Measurements from ENCODE around the gene IQCK.

IQCK gene

DNA sequence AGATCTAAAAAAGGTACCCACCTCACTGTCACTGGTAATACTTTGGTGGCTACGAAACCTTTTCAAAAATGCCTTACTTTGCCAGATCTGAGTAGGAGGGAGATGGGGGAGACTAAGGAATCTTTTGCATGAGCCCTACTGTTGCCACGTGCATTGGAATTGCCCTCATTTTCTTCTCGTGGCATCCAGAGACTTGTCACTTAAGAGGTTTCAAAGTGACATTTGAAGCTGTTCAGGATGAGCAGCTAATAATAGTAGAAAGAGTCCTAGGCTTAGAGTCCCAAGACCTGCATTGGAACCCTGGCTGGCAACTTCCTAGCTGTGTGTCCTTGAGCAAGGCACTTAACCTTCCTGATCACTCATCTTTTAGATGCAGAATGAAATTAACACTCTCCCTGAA lies 123.1 kb downstream of the IQCK start:
- no peak for DNase-seq

DNA sequence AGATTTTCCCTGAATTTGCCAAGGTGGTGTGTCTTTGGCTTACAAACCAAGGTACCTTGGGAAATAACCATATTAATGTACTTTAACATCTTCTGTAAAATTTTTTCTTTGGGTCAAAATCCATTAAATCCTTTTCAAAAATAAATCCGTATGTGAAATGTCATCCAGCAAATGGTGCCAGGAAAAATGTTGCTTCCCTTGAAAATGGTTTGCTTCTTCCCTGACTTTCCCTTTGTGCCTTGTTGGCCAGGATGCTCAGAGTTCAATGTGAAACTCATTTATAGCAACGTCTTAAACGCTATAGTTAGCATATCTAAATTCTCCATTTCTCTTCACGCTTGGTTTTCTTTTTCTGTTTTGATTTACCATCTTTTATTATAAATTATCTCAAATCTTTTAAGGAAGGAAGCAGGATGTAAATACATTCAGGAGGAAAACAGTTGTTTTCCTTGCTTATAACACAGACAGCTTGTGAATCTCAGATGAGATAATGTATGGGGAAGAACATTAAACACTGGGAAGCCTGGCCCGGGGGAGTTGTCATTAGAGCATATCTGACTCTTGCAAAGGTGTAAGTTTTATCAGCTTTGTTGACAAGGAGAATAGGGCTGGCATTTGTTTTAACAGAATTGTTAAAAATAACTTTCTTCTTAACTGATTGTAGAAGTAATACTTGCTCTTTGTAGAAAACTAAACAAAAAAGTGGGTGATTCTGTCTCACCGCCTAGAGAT lies 124.5 kb downstream of the IQCK start:
- no peak for DNase-seq

DNA sequence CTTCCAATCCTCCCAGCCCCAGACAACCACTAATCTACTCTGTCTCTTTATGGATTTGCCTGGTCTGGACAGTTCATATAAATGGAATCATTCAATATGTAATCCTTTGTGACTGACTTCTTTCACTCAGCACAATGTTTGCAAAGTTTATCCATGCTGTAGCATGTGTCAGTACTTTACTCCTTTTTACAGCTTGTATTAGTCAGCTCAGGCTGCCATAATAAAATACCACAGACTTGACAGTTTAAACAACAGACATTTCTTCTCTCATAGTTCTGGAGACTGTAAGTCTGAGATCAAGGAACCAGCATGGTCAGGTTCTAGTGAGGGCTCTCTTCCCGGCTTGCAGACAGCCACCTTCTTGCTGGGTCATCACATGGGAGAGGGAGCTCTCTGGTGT lies 125.3 kb downstream of the IQCK start:
- DNase-seq = peak; percentile 20

DNA sequence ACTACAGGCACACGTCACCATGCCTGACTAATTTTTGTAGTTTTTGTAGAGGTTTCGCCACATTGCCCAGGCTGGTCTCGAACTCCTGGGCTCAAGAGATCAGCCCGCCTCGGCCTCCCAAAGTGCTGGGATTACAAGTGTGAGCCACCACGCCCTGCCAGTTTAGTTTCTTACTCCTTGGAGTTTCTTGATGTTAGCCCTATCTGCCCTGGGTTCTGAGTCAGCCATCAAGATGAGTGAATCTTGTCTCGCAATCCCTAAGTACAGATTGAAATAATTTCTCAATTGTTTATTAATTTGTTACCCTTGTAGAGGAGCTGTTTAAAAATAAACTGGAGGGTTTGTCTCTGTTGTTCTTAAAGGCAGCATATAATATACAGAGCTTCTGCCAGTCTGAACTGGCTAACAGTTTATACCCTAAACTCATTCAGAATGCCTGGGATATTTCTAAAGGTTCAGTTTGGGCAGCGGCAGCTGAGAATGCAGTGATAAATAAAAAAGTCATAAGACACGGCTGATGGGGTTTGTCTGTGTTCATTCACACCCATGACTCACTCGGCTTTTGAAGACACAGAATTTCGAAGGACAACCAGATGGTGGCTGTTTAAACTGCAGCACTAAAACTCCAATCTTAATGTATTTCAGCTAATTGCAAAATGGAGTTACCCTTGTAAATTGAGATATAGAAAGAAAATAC lies 127.0 kb downstream of the IQCK start:
- peak; percentile 81 for DNase-seq

DNA sequence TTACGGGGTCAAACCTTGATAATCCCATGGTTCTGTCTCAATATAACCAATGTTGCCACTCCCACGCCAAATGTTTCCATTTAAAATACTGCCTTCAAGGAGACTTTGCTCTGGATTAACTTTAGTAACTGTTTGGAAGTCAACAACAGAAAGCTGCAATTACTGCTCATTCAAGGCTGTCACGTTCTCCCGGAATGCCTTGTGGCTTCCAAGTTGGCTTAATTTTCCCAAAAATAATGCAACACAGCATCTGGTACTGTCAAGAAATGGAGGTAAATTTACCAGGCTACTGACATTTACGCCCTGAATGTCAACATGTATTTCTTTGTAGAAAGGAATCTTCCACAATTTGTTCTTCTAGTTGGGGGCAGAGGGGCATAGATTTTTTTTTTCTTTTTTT lies 128.4 kb downstream of the IQCK start:
- DNase-seq = no peak

DNA sequence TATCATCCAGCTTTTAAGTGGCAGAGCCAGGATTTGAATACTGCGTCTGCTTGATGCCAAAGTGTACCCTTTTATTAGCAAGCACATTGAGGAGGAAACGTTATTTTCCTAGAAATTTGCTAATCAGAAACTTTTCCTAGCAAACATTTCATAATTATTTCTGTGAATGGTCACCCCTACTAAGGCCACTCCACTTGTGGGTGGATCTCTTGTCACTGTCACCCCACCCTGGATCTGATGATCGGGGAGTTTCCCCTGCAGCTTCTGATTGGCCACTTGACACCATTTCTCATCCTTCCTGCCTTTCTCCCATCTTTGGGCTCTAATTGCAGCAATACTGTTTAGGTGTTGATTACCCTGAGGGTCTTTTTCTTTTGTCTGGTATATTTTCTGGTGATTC lies 130.7 kb downstream of the IQCK start:
- no peak for DNase-seq

DNA sequence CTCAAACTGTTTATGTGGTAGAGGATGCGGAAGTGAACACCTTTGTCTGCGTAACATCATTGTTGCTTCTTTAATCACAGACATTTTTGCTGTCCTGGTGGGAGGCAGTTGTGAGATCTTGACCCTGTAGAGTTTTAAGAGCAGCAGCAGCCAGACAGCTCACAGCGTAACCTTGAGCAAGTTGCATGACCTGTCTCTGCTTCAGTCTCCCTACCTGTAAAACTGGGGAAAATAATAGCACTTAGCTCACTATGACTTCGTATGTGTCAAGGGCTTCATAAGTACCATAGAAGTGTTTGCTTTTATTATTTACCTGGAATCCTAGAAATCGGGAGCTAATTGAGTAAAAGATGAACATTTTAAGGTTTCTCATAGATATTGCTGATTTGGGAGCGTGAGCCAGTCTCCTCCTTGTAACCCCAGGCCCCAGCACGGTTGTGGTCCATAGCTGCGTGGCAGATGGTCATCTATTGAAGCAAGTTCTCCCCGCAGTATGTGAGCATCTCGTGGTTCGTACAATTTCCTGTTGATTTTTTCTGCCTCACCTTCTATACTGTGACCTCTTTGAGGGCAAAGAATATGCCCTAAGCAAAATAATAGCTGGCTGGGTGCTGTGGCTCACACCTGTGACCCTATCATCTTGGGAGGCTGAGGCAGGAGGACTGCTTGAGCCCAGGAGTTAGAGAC lies 132.2 kb downstream of the IQCK start:
- no peak for DNase-seq

DNA sequence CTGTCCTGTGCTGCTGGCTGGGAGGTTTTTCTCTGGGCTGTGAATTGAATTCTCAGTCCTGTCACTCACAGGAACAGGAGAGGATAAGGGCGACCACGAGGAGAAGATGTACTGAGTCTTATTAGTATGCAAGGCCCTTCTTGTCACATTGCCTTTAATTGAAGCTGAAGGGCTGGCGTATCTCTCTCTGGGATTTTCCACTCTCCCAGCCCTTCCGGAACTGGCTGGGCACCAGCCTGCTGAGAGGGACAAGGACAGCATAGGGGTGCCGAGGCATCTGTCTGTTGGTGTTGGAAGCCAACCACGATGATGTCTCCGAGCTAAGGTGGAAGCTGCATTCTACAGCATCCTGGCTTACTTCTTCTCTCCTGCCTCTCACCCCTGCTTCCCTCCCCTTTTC lies 133.4 kb downstream of the IQCK start:
- DNase-seq = no peak

DNA sequence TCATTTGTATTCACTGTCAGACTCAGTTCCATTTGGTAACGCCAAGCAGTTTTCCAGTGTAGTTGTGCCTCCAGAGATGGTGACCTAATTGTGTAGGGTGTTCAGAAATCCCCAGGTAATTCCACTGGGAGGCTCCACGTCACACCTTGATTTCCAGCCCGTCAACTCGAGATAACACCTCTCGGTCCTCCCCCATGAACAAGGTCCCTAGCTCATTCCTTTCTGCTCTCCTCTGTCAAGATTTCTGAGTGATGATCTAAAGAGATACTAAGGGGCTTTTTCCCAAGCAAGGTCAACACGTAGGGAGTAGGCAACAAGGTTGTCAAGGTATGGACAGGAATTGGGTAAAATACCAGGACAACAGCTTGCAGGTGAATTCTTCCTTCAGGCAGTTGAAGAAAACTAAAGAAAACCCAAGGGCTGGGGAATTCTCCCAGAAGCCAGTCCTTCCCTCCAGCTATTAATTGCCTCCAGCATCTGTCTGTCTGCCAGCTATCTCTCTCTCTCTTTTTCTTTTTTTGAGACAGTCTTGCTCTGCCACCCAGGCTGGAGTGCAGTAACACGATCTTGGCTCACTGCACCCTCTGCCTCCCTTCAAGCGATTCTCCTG lies 135.2 kb downstream of the IQCK start:
- no peak for DNase-seq

DNA sequence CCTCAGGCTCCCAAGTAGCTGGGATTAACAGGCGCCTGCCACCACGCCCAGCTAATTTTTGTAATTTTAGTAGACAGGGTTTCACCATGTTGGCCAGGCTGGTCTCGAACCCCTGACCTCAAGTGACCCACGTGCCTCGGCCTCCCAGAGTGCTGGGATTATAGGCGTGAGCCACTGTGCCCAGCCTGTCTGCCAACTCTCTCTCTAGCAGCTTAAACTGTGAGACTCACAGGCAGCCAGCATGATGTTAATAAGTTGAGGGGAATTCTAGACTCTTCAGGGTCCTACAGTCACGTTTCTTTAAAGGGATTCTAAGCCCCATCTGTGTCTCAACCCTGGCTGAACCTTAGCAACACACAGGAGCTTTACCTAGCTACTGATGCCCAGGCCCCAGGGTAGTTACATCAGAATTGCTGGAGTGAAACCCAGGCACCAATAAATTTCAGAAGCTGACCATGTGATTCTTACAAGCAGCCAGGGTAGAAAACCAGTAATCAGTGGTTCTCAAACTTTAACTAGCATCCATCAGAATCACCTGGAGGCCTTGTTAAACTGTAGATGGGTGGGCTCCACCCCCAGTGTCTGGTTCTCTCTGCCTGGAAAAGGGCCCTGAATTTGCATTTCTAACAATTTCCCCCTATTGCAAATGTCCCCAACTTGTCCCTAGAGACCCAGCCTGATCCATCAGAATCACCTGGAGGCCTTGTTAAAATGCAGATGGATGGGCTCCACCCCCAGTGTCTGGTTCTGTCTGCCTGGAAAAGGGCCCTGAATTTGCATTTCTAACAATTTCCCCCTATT lies 135.9 kb downstream of the IQCK start:
- no peak for DNase-seq

DNA sequence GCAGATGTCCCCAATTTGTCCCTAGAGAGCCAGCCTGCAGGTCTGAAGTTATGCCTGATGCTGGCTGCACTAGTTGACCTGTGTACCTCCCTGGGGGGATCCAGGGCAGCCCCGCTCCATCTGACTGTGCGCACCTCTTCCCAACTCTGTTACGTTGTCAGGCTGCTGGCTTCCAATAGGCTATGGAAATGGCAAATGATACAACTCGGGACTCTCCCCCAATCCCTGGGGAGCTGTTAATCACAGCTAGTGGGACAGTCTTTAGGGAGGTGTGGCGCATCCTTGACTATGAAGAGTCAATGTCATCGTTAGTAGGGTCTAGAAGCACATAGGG lies 136.4 kb downstream of the IQCK start:
- DNase-seq = no peak

DNA sequence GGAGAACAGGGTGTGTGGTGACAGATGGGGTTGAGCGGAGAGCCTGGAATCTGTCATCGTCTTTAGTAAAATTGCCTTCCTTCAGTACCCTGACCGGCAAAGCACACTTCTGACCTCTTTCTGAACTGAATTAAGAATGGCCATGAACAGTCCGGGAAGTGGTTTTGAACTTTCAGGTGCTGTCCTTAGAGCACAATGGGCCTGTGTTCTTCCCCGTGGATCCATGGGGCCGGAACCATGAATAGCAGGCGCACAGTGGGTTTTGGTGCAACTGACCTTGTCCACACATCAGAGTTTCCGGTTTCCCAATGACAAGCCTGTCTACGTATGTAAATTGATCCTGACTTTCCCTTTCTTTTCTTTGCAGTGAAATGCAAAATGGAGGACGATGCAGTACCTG lies 138.0 kb downstream of the IQCK start:
- DNase-seq = no peak

DNA sequence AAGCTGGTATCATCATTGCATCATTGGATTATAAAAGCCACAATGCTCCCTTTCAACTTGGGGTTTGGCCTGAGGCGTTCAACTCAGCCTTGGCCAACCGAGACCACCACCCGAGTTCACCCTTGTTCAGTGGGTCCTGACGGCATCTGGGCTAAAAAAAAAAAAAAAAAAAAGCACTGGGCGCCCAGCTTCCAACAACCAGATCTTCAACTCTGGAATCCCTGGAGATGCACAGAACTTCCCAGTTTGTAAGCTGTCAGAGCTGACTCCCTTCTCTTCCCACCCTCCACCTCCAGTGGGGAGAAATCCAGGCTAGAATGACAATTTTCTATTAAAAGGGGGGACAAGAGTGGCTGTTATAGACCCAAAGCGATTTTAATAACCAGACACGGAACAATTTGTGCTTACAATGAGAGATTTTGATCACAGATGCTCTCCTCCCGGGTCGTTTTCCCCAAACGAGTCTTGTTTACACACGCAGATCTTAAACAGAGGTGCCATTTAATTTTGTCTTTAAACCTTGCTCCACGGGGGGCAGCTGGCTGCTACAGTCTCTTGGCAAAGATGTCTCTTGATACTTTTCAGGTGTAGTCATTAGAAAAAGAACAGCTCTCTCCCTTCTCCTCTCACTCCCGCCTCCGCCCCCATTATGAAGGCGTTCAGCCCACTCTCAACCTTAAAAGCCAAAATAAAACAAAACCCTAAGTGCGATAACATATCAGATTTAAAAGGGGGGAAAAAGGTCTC lies 139.7 kb downstream of the IQCK start:
- no peak for DNase-seq

DNA sequence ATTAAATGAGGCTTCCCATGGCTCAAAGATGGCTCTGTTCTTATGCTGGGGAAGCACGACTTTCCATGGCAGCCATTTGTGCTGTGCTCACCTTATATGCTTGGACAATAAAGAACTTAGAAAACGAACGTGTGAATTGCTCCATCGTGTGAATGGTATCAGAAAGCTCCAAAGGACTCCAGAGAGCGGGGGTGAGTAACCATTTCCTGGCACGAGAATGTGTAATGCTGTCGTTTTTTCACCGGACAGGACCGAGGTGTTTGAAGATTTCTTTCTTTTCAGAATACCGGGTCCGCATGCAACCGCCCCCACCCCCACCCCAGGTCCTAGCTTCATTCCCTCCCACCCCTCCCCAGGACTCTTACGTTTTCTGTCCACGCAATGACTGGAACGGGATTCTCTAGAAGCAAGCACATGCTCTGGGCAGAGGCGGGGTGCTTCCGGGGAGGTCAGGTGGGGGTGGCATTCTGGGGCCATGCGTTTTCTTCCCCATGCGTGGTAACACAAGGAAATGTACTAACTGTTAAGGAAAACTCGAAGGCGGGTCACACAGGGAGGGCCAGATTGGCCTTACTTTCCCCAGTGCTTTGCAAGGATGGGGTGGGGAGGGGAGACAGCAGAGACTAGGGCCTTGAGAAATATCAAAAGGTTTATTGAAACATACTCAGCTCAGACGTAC lies 140.4 kb downstream of the IQCK start:
- DNase-seq = no peak

DNA sequence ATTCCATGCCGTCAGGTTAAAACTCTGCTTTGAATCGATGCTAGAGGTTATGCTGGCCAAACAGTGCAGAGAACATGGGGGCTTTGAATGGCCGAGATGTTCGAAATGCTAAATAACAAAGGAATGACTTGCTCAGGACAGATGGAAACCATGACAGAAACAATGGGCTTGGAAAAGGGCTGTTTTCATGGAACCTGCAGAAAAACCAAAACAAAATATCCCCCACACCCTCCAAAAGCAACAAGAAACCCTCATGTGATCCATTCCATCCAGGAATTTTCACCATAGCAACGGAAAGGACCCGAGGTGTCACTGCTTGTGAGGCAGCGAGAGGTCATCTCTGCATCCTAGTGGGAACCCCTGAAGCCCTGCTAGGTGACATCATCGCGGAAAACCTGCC lies 141.1 kb downstream of the IQCK start:
- DNase-seq = no peak

DNA sequence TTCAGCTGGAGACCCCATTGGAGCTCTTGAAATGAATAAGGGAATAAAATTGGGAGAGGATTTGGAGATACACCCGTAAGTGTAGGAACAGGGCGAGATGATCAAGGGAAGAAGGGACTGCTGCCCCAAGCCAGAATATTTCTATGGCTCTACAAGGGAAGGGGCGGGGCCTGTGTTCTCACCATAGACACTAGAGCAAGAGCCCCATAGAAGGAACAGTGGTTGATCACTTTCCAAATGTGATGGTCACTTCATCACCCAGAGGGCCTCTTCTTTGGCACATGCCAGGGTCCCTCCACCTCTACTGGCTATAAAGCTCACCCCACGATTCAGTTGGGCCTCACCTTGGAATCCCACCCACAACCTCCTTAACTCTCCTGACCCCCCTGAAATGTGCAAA lies 141.5 kb downstream of the IQCK start:
- no peak for DNase-seq

DNA sequence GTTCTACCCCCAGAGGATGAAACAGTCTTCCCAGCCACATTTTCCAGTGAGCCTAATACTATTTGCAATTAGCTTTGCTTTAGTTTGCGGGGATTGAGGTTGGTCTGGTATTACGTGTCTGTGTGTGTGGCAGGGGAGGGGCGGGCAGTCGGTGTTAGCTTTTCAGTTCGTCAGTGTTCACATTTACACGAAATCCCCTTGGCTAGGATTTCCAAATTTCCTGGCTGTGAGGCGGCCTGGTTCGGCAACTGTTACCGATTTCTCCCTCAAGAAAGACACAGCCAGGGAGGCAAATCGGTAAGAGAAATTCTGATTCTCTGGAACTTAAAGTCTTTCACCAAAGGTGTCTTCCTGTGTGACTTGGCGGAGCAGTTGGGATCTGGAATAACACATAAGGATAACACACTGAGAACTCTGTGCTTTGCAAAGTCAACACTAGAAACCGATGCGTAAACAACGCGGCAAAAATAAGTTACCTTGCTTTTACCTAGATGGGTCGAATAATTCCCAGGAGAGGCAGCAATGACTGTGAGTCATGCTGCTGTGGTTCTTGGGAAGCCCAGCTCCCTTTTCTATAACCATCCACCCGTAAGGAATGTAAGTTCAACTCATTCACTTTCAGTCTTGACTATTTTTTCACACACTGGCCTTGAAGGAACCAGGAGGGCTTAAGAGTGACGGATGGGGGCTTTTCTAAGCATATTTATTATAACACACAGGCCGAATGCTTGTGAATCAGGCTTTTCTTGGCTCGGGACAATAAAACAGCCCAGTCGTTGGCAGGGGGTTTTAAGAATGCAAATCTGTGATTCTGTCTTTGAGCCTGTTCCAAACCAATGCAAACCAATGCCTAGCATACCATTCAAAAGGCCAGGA lies 142.3 kb downstream of the IQCK start:
- DNase-seq = no peak

DNA sequence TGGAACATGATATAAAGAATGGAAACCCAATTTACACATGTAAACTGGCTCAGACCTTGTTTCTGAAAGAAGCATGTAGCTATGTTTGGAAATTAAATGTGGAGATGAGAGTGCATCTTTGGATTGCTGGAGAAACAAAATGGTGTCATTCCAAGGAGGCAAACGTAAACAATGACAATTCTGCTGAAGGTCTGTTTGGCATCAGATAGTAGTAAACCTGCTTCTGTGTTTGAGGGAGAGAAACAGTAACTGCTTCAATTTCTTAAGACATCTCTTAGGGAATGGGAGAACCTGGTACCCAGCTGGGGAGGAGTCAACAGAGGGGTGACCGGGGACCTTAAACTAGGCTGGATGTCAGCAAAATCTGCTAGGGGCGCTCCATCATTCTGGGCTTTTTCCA lies 143.1 kb downstream of the IQCK start:
- DNase-seq = no peak

DNA sequence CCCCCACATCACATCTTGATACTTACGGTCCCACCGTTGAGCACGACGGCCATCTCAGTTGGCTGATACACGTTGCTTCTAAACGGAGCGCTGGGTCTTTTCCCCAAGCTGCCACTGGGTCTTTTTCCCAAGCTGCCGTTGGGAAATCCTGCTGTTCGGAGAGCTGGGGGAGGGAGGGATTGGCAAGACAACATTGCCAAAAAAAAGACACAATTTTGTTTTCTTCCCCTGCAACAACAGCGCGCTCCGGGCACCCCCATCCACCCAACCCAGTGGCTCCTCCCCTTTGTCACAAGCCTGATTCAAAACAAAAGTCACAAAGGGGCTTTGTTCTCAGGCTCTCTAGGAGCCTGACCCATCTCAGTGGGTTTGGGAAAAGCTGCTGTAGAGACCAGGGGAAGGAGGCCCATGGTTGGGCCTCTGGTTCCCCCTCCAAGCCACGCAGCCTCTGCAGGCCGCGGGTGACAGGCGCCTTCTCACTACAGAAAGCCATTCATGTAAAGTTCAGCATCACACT lies 143.8 kb downstream of the IQCK start:
- DNase-seq = no peak

DNA sequence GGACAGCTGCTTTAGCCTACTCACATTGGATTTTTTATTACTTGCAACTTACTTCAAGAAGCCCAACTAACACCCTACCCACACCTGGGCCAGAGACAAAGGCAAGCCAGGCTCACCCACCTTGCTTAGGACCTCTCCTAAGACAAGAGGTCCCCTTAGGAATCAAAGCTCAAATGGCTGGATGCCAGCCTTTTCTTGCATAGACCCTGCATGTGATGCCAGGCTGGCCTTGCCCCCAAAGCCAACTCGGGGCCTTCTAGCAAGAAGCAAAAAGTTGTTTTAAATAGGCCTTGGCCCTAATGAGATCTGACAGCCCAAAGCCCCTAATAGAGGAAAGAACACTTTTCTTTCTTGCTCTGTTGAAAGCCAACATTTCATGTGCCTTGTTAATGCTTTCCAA lies 145.9 kb downstream of the IQCK start:
- DNase-seq = no peak

DNA sequence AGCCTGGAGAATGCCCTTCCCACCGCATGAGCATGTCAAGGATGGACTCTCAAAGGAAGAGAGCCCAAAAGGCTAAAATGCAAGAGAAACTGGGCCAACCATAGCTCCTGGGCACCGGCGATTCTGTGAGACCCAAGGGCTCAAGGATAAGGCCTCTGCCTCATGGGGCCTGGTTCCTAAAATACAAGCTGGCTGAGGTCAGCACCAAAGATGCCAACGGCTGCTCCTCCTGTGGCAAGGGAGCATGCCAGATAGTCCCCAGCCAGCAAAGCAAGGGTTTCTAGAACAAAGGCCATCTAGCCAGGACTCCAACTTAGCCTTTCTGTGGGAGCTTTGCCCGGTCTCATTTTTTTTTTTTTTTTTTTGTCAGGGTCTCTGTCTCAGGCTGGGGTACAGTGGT lies 146.5 kb downstream of the IQCK start:
- DNase-seq = no peak
